H1 (cell line): Measurements from ENCODE around the gene GAK. TPM values are rescaled to one million over a fixed set of nuclear protein-coding genes. Genes with fewer than 3 reads are reported as not detected.

Experiments
- CTCF ChIA-PET: fragments of 300-600 bp; sonication (Branson Sonifier 250); formaldehyde crosslinking; loops from one replicate; lab custom pipeline; 2021; ENCODE audit not compliant: partially characterized antibody; lab: Charles Lee
- POLR2A ChIA-PET: fragments of 300-600 bp; sonication (Branson Sonifier 250); formaldehyde crosslinking; loops from one replicate; lab custom pipeline; 2021; ENCODE audit warnings: inconsistent platforms; ENCODE audit not compliant: partially characterized antibody; lab: Charles Lee
- DNase-seq, 2 experiments: peaks; one replicate each; pipeline versions ENCODE4 v3.0.0 to v3.0.0-alpha.2; 2010 to 2022; ENCODE audit warnings: low spot score in 2 of 2, low read depth in 1 of 2, mixed read lengths in 1 of 2
- FAIRE-seq: peaks from 2 replicates; lab custom pipeline; 2011; peaks lifted over from hg19 to GRCh38; lab: Jason Lieb, UNC
- H2AFZ ChIP-seq: 2 replicates; pipeline ENCODE4 v1.8.1; 2012; ENCODE audit warnings: low read length, inconsistent platforms
- H2AK5ac ChIP-seq: 2 replicates; pipeline ENCODE4 v1.6.1; 2013; ENCODE audit warnings: low read depth, low read length
- H2BK120ac ChIP-seq: replicated peaks from 2 replicates; pipeline ENCODE3; 2013; ENCODE audit warnings: low read depth, low read length, inconsistent platforms
- H2BK12ac ChIP-seq: 2 replicates; pipeline ENCODE4 v1.6.1; 2013; ENCODE audit warnings: low read depth, low read length
- H2BK15ac ChIP-seq: 2 replicates; pipeline ENCODE4 v1.6.1; 2013; ENCODE audit warnings: low read length
- H2BK20ac ChIP-seq: 2 replicates; pipeline ENCODE4 v1.6.1; 2013; ENCODE audit warnings: low read length
- H2BK5ac ChIP-seq: 2 replicates; pipeline ENCODE4 v1.6.1; 2013; ENCODE audit warnings: low read depth, low read length
- H3K14ac ChIP-seq: 2 replicates; pipeline ENCODE4 v1.6.1; 2013; ENCODE audit warnings: inconsistent platforms; ENCODE audit not compliant: insufficient read length
- H3K18ac ChIP-seq: 2 replicates; pipeline ENCODE4 v1.6.1; 2013; ENCODE audit warnings: low read length; ENCODE audit errors: extremely low read depth
- H3K23ac ChIP-seq: 2 replicates; pipeline ENCODE4 v1.6.1; 2013; ENCODE audit warnings: inconsistent platforms; ENCODE audit not compliant: insufficient read length
- H3K23me2 ChIP-seq: 2 replicates; pipeline ENCODE4 v1.6.1; 2013; ENCODE audit warnings: low read depth, low read length
- H3K27ac ChIP-seq: 2 replicates; pipeline ENCODE4 v1.6.1; 2011; ENCODE audit warnings: low read depth, low read length, inconsistent platforms
- H3K27me3 ChIP-seq, 4 experiments: replicated peaks in 1 of 4; 1 replicate in 1 of 4; 2 replicates in 3 of 4; pipeline versions ENCODE4 v1.6.1 to v1.8.1; 2011 to 2013; ENCODE audit warnings: low read length in 3 of 4, mild to moderate bottlenecking in 3 of 4, inconsistent platforms in 2 of 4, mixed read lengths in 2 of 4, moderate library complexity in 1 of 4; ENCODE audit not compliant: control insufficient read depth in 3 of 4, insufficient read depth in 3 of 4; ENCODE audit errors: extremely low read depth in 1 of 4
- H3K36me3 ChIP-seq, 4 experiments: 2 replicates each; pipeline versions ENCODE4 v1.6.1 to v1.8.1; 2011 to 2013; ENCODE audit warnings: mild to moderate bottlenecking in 4 of 4, low read length in 3 of 4, moderate library complexity in 2 of 4, control low read depth in 1 of 4, inconsistent platforms in 1 of 4; ENCODE audit not compliant: insufficient read depth in 4 of 4, control insufficient read depth in 2 of 4
- H3K4ac ChIP-seq: replicated peaks from 2 replicates; pipeline ENCODE3; 2013; ENCODE audit warnings: low read length, low read depth, mixed read lengths, inconsistent platforms; ENCODE audit not compliant: insufficient read length
- H3K4me1 ChIP-seq, 4 experiments: replicated peaks in 1 of 4; 1 replicate in 1 of 4; 2 replicates in 3 of 4; pipeline versions ENCODE4 v1.6.1 to v1.8.1; 2011 to 2013; ENCODE audit warnings: low read length in 3 of 4, inconsistent platforms in 2 of 4, mixed read lengths in 1 of 4; ENCODE audit not compliant: insufficient read depth in 4 of 4, control insufficient read depth in 3 of 4
- H3K4me2 ChIP-seq, 2 experiments: 2 replicates each; pipeline versions ENCODE4 v1.6.1 to v1.8.1; 2011 to 2013; ENCODE audit warnings: low read depth in 2 of 2, low read length in 2 of 2, control low read depth in 1 of 2, inconsistent platforms in 1 of 2, mild to moderate bottlenecking in 1 of 2; ENCODE audit not compliant: insufficient read depth in 1 of 2
- H3K4me3 ChIP-seq, 4 experiments: fragments of 200-600, 300-600 bp in 1 of 4; sonication (generic), shearing (Covaris generic), sonication (Bioruptor Twin) in 1 of 4; 2 replicates each; pipeline versions ENCODE4 v1.5.1 to v1.8.1; 2011 to 2016; ENCODE audit warnings: low read length in 4 of 4, low read depth in 3 of 4, control low read depth in 2 of 4, inconsistent platforms in 2 of 4, mild to moderate bottlenecking in 2 of 4, mixed read lengths in 1 of 4, moderate library complexity in 1 of 4; ENCODE audit not compliant: insufficient read depth in 2 of 4; ENCODE audit errors: extremely low read depth in 1 of 4
- H3K56ac ChIP-seq: replicated peaks from 2 replicates; pipeline ENCODE3; 2013; ENCODE audit warnings: low read depth, mild to moderate bottlenecking, mixed read lengths, low read length, inconsistent platforms; ENCODE audit not compliant: insufficient read length
- H3K79me1 ChIP-seq: 2 replicates; pipeline ENCODE4 v1.6.1; 2013; ENCODE audit warnings: low read depth, low read length, control low read depth
- H3K79me2 ChIP-seq, 2 experiments: 2 replicates each; pipeline versions ENCODE4 v1.6.1 to v1.8.1; 2012 to 2013; ENCODE audit warnings: low read length in 2 of 2, mild to moderate bottlenecking in 2 of 2, inconsistent platforms in 1 of 2; ENCODE audit not compliant: insufficient read depth in 2 of 2, control insufficient read depth in 1 of 2
- H3K9ac ChIP-seq, 4 experiments: replicated peaks in 1 of 4; 1 replicate in 1 of 4; 2 replicates in 3 of 4; pipeline versions ENCODE4 v1.6.1 to v1.8.1; 2011 to 2013; ENCODE audit warnings: low read depth in 3 of 4, low read length in 3 of 4, control low read depth in 2 of 4, mild to moderate bottlenecking in 2 of 4, moderate library complexity in 2 of 4, inconsistent platforms in 1 of 4; ENCODE audit errors: extremely low read depth in 1 of 4
- H3K9me3 ChIP-seq, 2 experiments: 2 replicates each; pipeline versions ENCODE4 v1.6.1 to v1.8.1; 2012 to 2013; ENCODE audit warnings: mild to moderate bottlenecking in 2 of 2, moderate library complexity in 2 of 2, control low read depth in 1 of 2, inconsistent platforms in 1 of 2, low read depth in 1 of 2, low read length in 1 of 2, mixed read lengths in 1 of 2; ENCODE audit not compliant: insufficient read depth in 2 of 2
- H4K20me1 ChIP-seq, 2 experiments: replicated peaks in 1 of 2; 2 replicates each; pipeline versions ENCODE3 to v1.8.1; 2011 to 2013; ENCODE audit warnings: inconsistent platforms in 2 of 2, low read length in 2 of 2, mild to moderate bottlenecking in 1 of 2; ENCODE audit not compliant: insufficient read depth in 2 of 2, control insufficient read depth in 1 of 2
- H4K5ac ChIP-seq: 2 replicates; pipeline ENCODE4 v1.6.1; 2013; ENCODE audit warnings: low read length, low read depth, mixed read lengths, inconsistent platforms; ENCODE audit not compliant: insufficient read length
- H4K8ac ChIP-seq: 2 replicates; pipeline ENCODE4 v1.8.0; 2013; ENCODE audit warnings: mild to moderate bottlenecking, moderate library complexity, low read length, inconsistent platforms; ENCODE audit not compliant: insufficient read depth; ENCODE audit errors: extremely low read depth
- H4K91ac ChIP-seq: replicated peaks from 2 replicates; pipeline ENCODE3; 2013; ENCODE audit warnings: low read length, mixed read lengths, inconsistent platforms; ENCODE audit not compliant: insufficient read length
- CBX8 ChIP-seq: fragments of 300-800, 300-1000 bp; sonication (generic); IDR thresholded peaks from 2 replicates; pipeline ENCODE4 v1.7.1; 2016; ENCODE audit warnings: low read depth, low read length, borderline replicate concordance
- EGR1 ChIP-seq: IDR thresholded peaks from 2 replicates; pipeline ENCODE4 v1.6.1; 2011; ENCODE audit warnings: low read depth, low read length, borderline replicate concordance
- FOSL1 ChIP-seq: IDR thresholded peaks from 2 replicates; pipeline ENCODE4 v1.6.1; 2011; ENCODE audit warnings: mild to moderate bottlenecking, low read depth, low read length, moderate library complexity; ENCODE audit not compliant: insufficient read depth
- HDAC2 ChIP-seq, 2 experiments: fragments of 300-600 bp in 1 of 2; sonication (generic) in 1 of 2; IDR thresholded peaks; 2 replicates each; pipeline ENCODE4 v1.6.1; 2011 to 2012; ENCODE audit warnings: low read depth in 2 of 2, low read length in 2 of 2, mild to moderate bottlenecking in 2 of 2, moderate library complexity in 2 of 2, borderline replicate concordance in 1 of 2, inconsistent platforms in 1 of 2
- KDM1A ChIP-seq: fragments of 200-600, 300-600 bp; sonication (generic); IDR thresholded peaks from 2 replicates; pipeline ENCODE4 v1.7.1; 2016; ENCODE audit warnings: mild to moderate bottlenecking, low read length, borderline replicate concordance
- POLR2A ChIP-seq, 2 experiments: IDR thresholded peaks; 1 replicate in 1 of 2; 2 replicates in 1 of 2; pipeline ENCODE4 v1.6.1; 2011; ENCODE audit warnings: low read depth in 2 of 2, low read length in 2 of 2, mild to moderate bottlenecking in 2 of 2; ENCODE audit errors: control extremely low read depth in 1 of 2
- RAD21 ChIP-seq, 2 experiments: IDR thresholded peaks in 1 of 2; conservative IDR thresholded peaks in 1 of 2; 2 replicates each; pipeline ENCODE4 v1.6.1; 2011; ENCODE audit warnings: low read depth in 2 of 2, low read length in 2 of 2, improper control_type of control experiment in 1 of 2, inconsistent platforms in 1 of 2, mild to moderate bottlenecking in 1 of 2, moderate library complexity in 1 of 2
- RNF2 ChIP-seq: fragments of 200-900, 300-1000 bp; sonication (generic); IDR thresholded peaks from 2 replicates; pipeline ENCODE4 v1.7.1; 2016; ENCODE audit warnings: borderline replicate concordance, low read depth, mild to moderate bottlenecking, antibody characterized with exemption, low read length; ENCODE audit not compliant: poor library complexity, severe bottlenecking; ENCODE audit errors: missing control alignments
- SIN3A ChIP-seq, 2 experiments: IDR thresholded peaks in 1 of 2; conservative IDR thresholded peaks in 1 of 2; 2 replicates each; pipeline ENCODE4 v1.6.1; 2011 to 2012; ENCODE audit warnings: low read length in 2 of 2, improper control_type of control experiment in 1 of 2, low read depth in 1 of 2, mild to moderate bottlenecking in 1 of 2
- TAF1 ChIP-seq: IDR thresholded peaks from 2 replicates; pipeline ENCODE4 v1.6.1; 2011; ENCODE audit warnings: mild to moderate bottlenecking, low read depth, low read length
- WGBS, 2 experiments: shearing (Covaris generic) in 1 of 2; methylation state at CpG; one replicate each; pipeline versions ENCODE4 v1.1.6 to v1.1.7; 2013 to 2015; ENCODE audit warnings: low lambda C conversion rate in 2 of 2, mixed read lengths in 2 of 2, inconsistent platforms in 1 of 2, low coverage in 1 of 2, missing lambda C conversion rate in 1 of 2; ENCODE audit not compliant: insufficient replicate concordance in 2 of 2, insufficient coverage in 1 of 2, insufficient read length in 1 of 2; ENCODE audit errors: extremely low coverage in 1 of 2, missing lambda C conversion rate in 1 of 2; 5-methylcytosine and 5-hydroxymethylcytosine counted together
- polyA plus RNA-seq, 7 experiments: library from polyadenylated mRNA; depleted of rRNA in 3 of 7; stranded (reverse) in 5 of 7; unstranded in 2 of 7; fragments of >200 nt in 5 of 7; fragments of 200-250 nt in 2 of 7; gene quantifications; 1 replicate in 5 of 7; 2 replicates in 1 of 7; 4 replicates in 1 of 7; pipeline versions ENCODE4 v1.2.1 to v1.2.3, GENCODE V29; 2011 to 2013; ENCODE audit warnings: missing spikeins in 2 of 7, mixed read lengths in 2 of 7
- total RNA-seq: library from RNA; stranded (reverse); fragmentation: NEBNext Ultra II Directional; extraction: Animal tissue kit (Norgen Biotek cat#: 25700); gene quantifications from 2 replicates; pipeline ENCODE4 v1.2.1, GENCODE V29; 2021

Gene GAK
- total and polyA plus RNA-seq, 2 of the 8 experiments (the other 6 are each of a cell fraction or from before 2014, with no cell fraction given), result 31.5 to 70.8 TPM

- WGBS, 2 experiments, result 84% methylated on average over 27 of the region's 42 CpGs; no CpG with 5 or more reads in 1 of the 2 experiments
- peaks cover 0 to 10% of the 10 kb centered on the region in 2 experiments; a peak in 1 of 4 replicates for H3K9me3 ChIP-seq
- peaks cover 14% of the 10 kb centered on the region for H3K79me1 ChIP-seq
- H2BK20ac ChIP-seq, result no peak overlapping the region
- H3K4ac ChIP-seq, result no peak overlapping the region
- peak overlapping the region; percentile 74 for H4K91ac ChIP-seq
- H3K36me3 ChIP-seq, result no peaks in the 10 kb centered on the region; a peak in 1 of 8 replicates
- H3K9ac ChIP-seq, result no peak overlapping the region; a peak in 1 of 7 replicates
- no peak overlapping the region for H2AK5ac ChIP-seq
- H3K4me2 ChIP-seq, result no peak overlapping the region
- H2AFZ ChIP-seq, result no peak overlapping the region
- H3K27me3 ChIP-seq, result no peaks in the 10 kb centered on the region; a peak in 1 of 7 replicates
- no peak overlapping the region for H3K14ac ChIP-seq
- no peaks in the 10 kb centered on the region for H3K23me2 ChIP-seq
- peak overlapping the region; percentile 25 for H3K56ac ChIP-seq
- DNase-seq (no peak), FAIRE-seq (no peak)
- no peak overlapping the region for H3K27ac ChIP-seq
- peaks cover 0 to 8% (median 0%) of the 10 kb centered on the region in 4 experiments; a peak in 3 of 7 replicates for H3K4me1 ChIP-seq
- no peak overlapping the region for H3K23ac ChIP-seq
- H2BK15ac ChIP-seq, result no peak overlapping the region
- H2BK120ac ChIP-seq, result no peak overlapping the region
- peaks cover 0 to 4% of the 10 kb centered on the region in 2 experiments; a peak in 2 of 4 replicates for H3K79me2 ChIP-seq
- H4K8ac ChIP-seq, result no peak overlapping the region; the same call in 1 of the 2 replicates
- peaks cover 3 to 13% of the 10 kb centered on the region in 2 experiments for H4K20me1 ChIP-seq
- no peak overlapping the region for H3K4me3 ChIP-seq
- no peak overlapping the region for H2BK12ac ChIP-seq
- no peak overlapping the region for H2BK5ac ChIP-seq
- ChIA-PET CTCF (no interaction called here), POLR2A (interaction anchor here (0.9 kb wide), 1 partner anchor 29 kb away, joined by 4 read pairs; no protein-coding TSS in a partner anchor)
- H3K18ac ChIP-seq, result no peak overlapping the region
- H4K5ac ChIP-seq, result no peak overlapping the region
- TF ChIP-seq KDM1A, result no peak
- no peak for TF ChIP-seq CBX8
- TF ChIP-seq SIN3A (conservative IDR thresholded peaks at IDR 0.05 in 1 of 2, IDR thresholded peaks at IDR 0.05 in 1 of 2; ENCODE audit: low read depth in 1 of 2, low read length in 2 of 2), result no peak
- TF ChIP-seq HDAC2 (IDR thresholded peaks at IDR 0.05; ENCODE audit: borderline replicate concordance in 1 of 2, low read depth in 2 of 2, low read length in 2 of 2), result no peak
- TF ChIP-seq POLR2A (IDR thresholded peaks at IDR 0.05; ENCODE audit: control extremely low read depth in 1 of 2, low read depth in 2 of 2, low read length in 2 of 2), result no peak
- TF ChIP-seq TAF1, result no peak
- no peak for TF ChIP-seq RAD21 (IDR thresholded peaks at IDR 0.05 in 1 of 2, conservative IDR thresholded peaks at IDR 0.05 in 1 of 2; ENCODE audit: low read depth in 2 of 2, low read length in 2 of 2)
- no peak for TF ChIP-seq EGR1
- no peak for TF ChIP-seq FOSL1
- no peak for TF ChIP-seq RNF2
Measured at GRCh38 chr4:903066-904046, 28.8 kb downstream of the GAK start.
